ENCODE results near the gene CELF1. TPM values are rescaled to one million over a fixed set of nuclear protein-coding genes. Genes with fewer than 3 reads are reported as not detected.
"Not testable (repeated sequence)": the region's sequence is repeated elsewhere in the genome, so short reads cannot be mapped to it uniquely, and the experiment has no call there.

Gene CELF1
- total and polyA plus RNA-seq, 9 donors: 46.9 to 74.3 (median 59.1) TPM

GRCh38 chr11:47469361-47470179 lies 83.4 kb downstream of the CELF1 start:
- Histone ChIP-seq H3K4me3 (ENCODE audit: low read length) (no peak overlapping the region), H3K27me3 (ENCODE audit: control insufficient read depth, insufficient read depth, low read length) (no peaks in the 10 kb centered on the region), H3K4me1 (ENCODE audit: control insufficient read depth, insufficient read depth, low read length) (peaks cover 13% of the 10 kb centered on the region), H3K36me3 (ENCODE audit: control insufficient read depth, insufficient read depth, low read length) (peaks cover 74% of the 10 kb centered on the region), H3K9me3 (replicated peaks; ENCODE audit: control insufficient read depth, low read depth, low read length) (no peaks in the 10 kb centered on the region), H3K27ac (ENCODE audit: low read length) (no peak overlapping the region)
- WGBS (ENCODE audit: insufficient coverage): 86% methylated on average over 2 of the region's 7 CpGs
- peak; percentile 37 for DNase-seq

GRCh38 chr11:47468598-47469214 lies 84.2 kb downstream of the CELF1 start:
- DNase-seq: no peak
- no peaks in the 10 kb centered on the region for H3K9me3 ChIP-seq (replicated peaks; ENCODE audit: control insufficient read depth, low read depth, low read length)
- 100% methylated on average over 1 of the region's 8 CpGs for WGBS (ENCODE audit: insufficient coverage)
- no peak overlapping the region for H3K27ac ChIP-seq (ENCODE audit: low read length)
- peaks cover 71% of the 10 kb centered on the region for H3K36me3 ChIP-seq (ENCODE audit: control insufficient read depth, insufficient read depth, low read length)
- H3K4me3 ChIP-seq (ENCODE audit: low read length): no peak overlapping the region
- H3K4me1 ChIP-seq (ENCODE audit: control insufficient read depth, insufficient read depth, low read length): peaks cover 13% of the 10 kb centered on the region
- H3K27me3 ChIP-seq (ENCODE audit: control insufficient read depth, insufficient read depth, low read length): no peaks in the 10 kb centered on the region

- whole genome bisulfite sequencing (ENCODE audit: insufficient coverage): 91% methylated on average over 4 of the region's 7 CpGs
- H3K9me3 ChIP-seq (replicated peaks; ENCODE audit: control insufficient read depth, low read depth, low read length): no peaks in the 10 kb centered on the region
- no peak overlapping the region for H3K4me3 ChIP-seq (ENCODE audit: low read length)
- DNase-seq: no peak
- no peaks in the 10 kb centered on the region for H3K27me3 ChIP-seq (ENCODE audit: control insufficient read depth, insufficient read depth, low read length)
- peaks cover 60% of the 10 kb centered on the region for H3K36me3 ChIP-seq (ENCODE audit: control insufficient read depth, insufficient read depth, low read length)
- H3K4me1 ChIP-seq (ENCODE audit: control insufficient read depth, insufficient read depth, low read length): peaks cover 13% of the 10 kb centered on the region
- H3K27ac ChIP-seq (ENCODE audit: low read length): peak overlapping the region; percentile 69
Observed at GRCh38 chr11:47467357-47467756, 85.6 kb downstream of the CELF1 start.

- Histone ChIP-seq H3K9me3 (replicated peaks; ENCODE audit: control insufficient read depth, low read depth, low read length) (no peaks in the 10 kb centered on the region), H3K27ac (ENCODE audit: low read length) (peak overlapping the region; percentile 69), H3K4me1 (ENCODE audit: control insufficient read depth, insufficient read depth, low read length) (peaks cover 13% of the 10 kb centered on the region), H3K36me3 (ENCODE audit: control insufficient read depth, insufficient read depth, low read length) (peaks cover 55% of the 10 kb centered on the region), H3K4me3 (ENCODE audit: low read length) (no peak overlapping the region), H3K27me3 (ENCODE audit: control insufficient read depth, insufficient read depth, low read length) (no peaks in the 10 kb centered on the region)
- peak; percentile 63 for DNase-seq
- 0% methylated on average over 1 of the region's 4 CpGs for WGBS (ENCODE audit: insufficient coverage)
Observed at GRCh38 chr11:47466701-47467250, 86.2 kb downstream of the CELF1 start.

GRCh38 chr11:47466201-47466600 lies 86.7 kb downstream of the CELF1 start:
- Histone ChIP-seq H3K27me3 (ENCODE audit: control insufficient read depth, insufficient read depth, low read length) (no peaks in the 10 kb centered on the region), H3K9me3 (replicated peaks; ENCODE audit: control insufficient read depth, low read depth, low read length) (no peaks in the 10 kb centered on the region), H3K36me3 (ENCODE audit: control insufficient read depth, insufficient read depth, low read length) (peaks cover 52% of the 10 kb centered on the region), H3K4me1 (ENCODE audit: control insufficient read depth, insufficient read depth, low read length) (peaks cover 13% of the 10 kb centered on the region), H3K27ac (ENCODE audit: low read length) (peak overlapping the region; percentile 69), H3K4me3 (ENCODE audit: low read length) (no peak overlapping the region)
- WGBS (ENCODE audit: insufficient coverage): no CpG with 5 or more reads among the region's 5 CpGs
- no peak for DNase-seq

GRCh38 chr11:47464483-47464882 lies 88.4 kb downstream of the CELF1 start:
- peaks cover 13% of the 10 kb centered on the region for H3K4me1 ChIP-seq (ENCODE audit: control insufficient read depth, insufficient read depth, low read length)
- H3K27me3 ChIP-seq (ENCODE audit: control insufficient read depth, insufficient read depth, low read length): no peaks in the 10 kb centered on the region
- H3K36me3 ChIP-seq (ENCODE audit: control insufficient read depth, insufficient read depth, low read length): peaks cover 37% of the 10 kb centered on the region
- 73% methylated on average over 2 of the region's 5 CpGs for WGBS (ENCODE audit: insufficient coverage)
- no peak overlapping the region for H3K27ac ChIP-seq (ENCODE audit: low read length)
- no peak overlapping the region for H3K4me3 ChIP-seq (ENCODE audit: low read length)
- H3K9me3 ChIP-seq (replicated peaks; ENCODE audit: control insufficient read depth, low read depth, low read length): no peaks in the 10 kb centered on the region
- no peak for DNase-seq

GRCh38 chr11:47461876-47462275 lies 91.1 kb downstream of the CELF1 start:
- DNase-seq: no peak

GRCh38 chr11:47460571-47461235 lies 92.2 kb downstream of the CELF1 start:
- 91% methylated on average over 1 of the region's 2 CpGs for WGBS (ENCODE audit: insufficient coverage)
- no peaks in the 10 kb centered on the region for H3K4me1 ChIP-seq (ENCODE audit: control insufficient read depth, insufficient read depth, low read length)
- H3K4me3 ChIP-seq (ENCODE audit: low read length): no peak overlapping the region
- no peak for DNase-seq
- H3K27ac ChIP-seq (ENCODE audit: low read length): no peak overlapping the region
- no peaks in the 10 kb centered on the region for H3K27me3 ChIP-seq (ENCODE audit: control insufficient read depth, insufficient read depth, low read length)
- H3K36me3 ChIP-seq (ENCODE audit: control insufficient read depth, insufficient read depth, low read length): peaks cover 17% of the 10 kb centered on the region
- H3K9me3 ChIP-seq (replicated peaks; ENCODE audit: control insufficient read depth, low read depth, low read length): no peaks in the 10 kb centered on the region

More at GRCh38 chr11:47461876-47462275, 91.1 kb downstream of the CELF1 start:
- WGBS (ENCODE audit: insufficient coverage): 57% methylated on average over 3 of the region's 7 CpGs
- no peak overlapping the region for H3K4me3 ChIP-seq (ENCODE audit: low read length)
- no peaks in the 10 kb centered on the region for H3K9me3 ChIP-seq (replicated peaks; ENCODE audit: control insufficient read depth, low read depth, low read length)
- H3K27ac ChIP-seq (ENCODE audit: low read length): no peak overlapping the region
- H3K36me3 ChIP-seq (ENCODE audit: control insufficient read depth, insufficient read depth, low read length): peaks cover 21% of the 10 kb centered on the region
- peaks cover 4% of the 10 kb centered on the region for H3K4me1 ChIP-seq (ENCODE audit: control insufficient read depth, insufficient read depth, low read length)
- H3K27me3 ChIP-seq (ENCODE audit: control insufficient read depth, insufficient read depth, low read length): no peaks in the 10 kb centered on the region

GRCh38 chr11:47454258-47454671 lies 98.7 kb downstream of the CELF1 start:
- H3K27ac ChIP-seq (ENCODE audit: low read length); H3K4me1 ChIP-seq (ENCODE audit: control insufficient read depth, insufficient read depth, low read length); H3K27me3 ChIP-seq (ENCODE audit: control insufficient read depth, insufficient read depth, low read length); H3K36me3 ChIP-seq (ENCODE audit: control insufficient read depth, insufficient read depth, low read length); H3K9me3 ChIP-seq (replicated peaks; ENCODE audit: control insufficient read depth, low read depth, low read length); H3K4me3 ChIP-seq (ENCODE audit: low read length): not testable (repeated sequence)
- 30% methylated on average over 2 of the region's 8 CpGs for WGBS (ENCODE audit: insufficient coverage)
- peak; percentile 90 for DNase-seq

GRCh38 chr11:47453365-47453764 lies 99.6 kb downstream of the CELF1 start:
- Histone ChIP-seq H3K27ac (ENCODE audit: low read length) (no peak overlapping the region), H3K27me3 (ENCODE audit: control insufficient read depth, insufficient read depth, low read length) (no peaks in the 10 kb centered on the region), H3K9me3 (replicated peaks; ENCODE audit: control insufficient read depth, low read depth, low read length) (no peaks in the 10 kb centered on the region), H3K36me3 (ENCODE audit: control insufficient read depth, insufficient read depth, low read length) (no peaks in the 10 kb centered on the region), H3K4me1 (ENCODE audit: control insufficient read depth, insufficient read depth, low read length) (peaks cover 10% of the 10 kb centered on the region), H3K4me3 (ENCODE audit: low read length) (no peak overlapping the region)
- 81% methylated on average over 5 of the region's 8 CpGs for WGBS (ENCODE audit: insufficient coverage)
- no peak for DNase-seq
